HepG2 (cell line): Measurements from ENCODE around the gene CDH13. TPM values are rescaled to one million over a fixed set of nuclear protein-coding genes. Genes with fewer than 3 reads are reported as not detected.

Source experiments
- ATAC-seq: fragments of 200-7000 bp; cut with Tn5 transposase; 3 replicates; pipeline ENCODE4 v1.9.1; 2020; ENCODE audit warnings: mild to moderate bottlenecking, moderate library complexity
- BruUV-seq: library from RNA; stranded (reverse); fragments of 400-500 nt; replicated peaks from 2 replicates; lab custom pipeline; 2021; lab: Mats Ljungman, UMichigan
- CTCF ChIA-PET: fragments of 300-600 bp; formaldehyde crosslinking; extraction: SDS; loops from one replicate; lab custom pipeline; 2021; ENCODE audit warnings: low total read pairs, inconsistent platforms, low intra/inter-chr PET ratio; lab: Yijun Ruan, JAX
- POLR2A ChIA-PET: fragments of 350-600 bp; sonication (Branson Sonifier 250); formaldehyde crosslinking; loops from one replicate; lab custom pipeline; 2020; ENCODE audit warnings: antibody characterized with exemption, inconsistent platforms; lab: Yijun Ruan, JAX
- DNase-seq: peaks from one replicate; pipeline ENCODE4 v3.0.0-alpha.2; 2015; ENCODE audit warnings: low spot score
- FAIRE-seq: peaks from 3 replicates; lab custom pipeline; 2011; peaks lifted over from hg19 to GRCh38; lab: Jason Lieb, UNC
- H2AFZ ChIP-seq: one replicate; pipeline ENCODE4 v1.6.1; 2011; ENCODE audit warnings: low read length, inconsistent platforms
- H3K27ac ChIP-seq: fragments of 300-600 bp; 3 replicates; pipeline ENCODE4 v1.8.0; 2011; ENCODE audit warnings: mixed run types, mild to moderate bottlenecking, mixed read lengths, low read length, inconsistent platforms; ENCODE audit not compliant: insufficient read depth; ENCODE audit errors: extremely low read length
- H3K27me3 ChIP-seq, 2 experiments: fragments of 200-600 bp in 1 of 2; 2 replicates in 1 of 2; 3 replicates in 1 of 2; pipeline versions ENCODE4 v1.6.0 to v1.8.0; 2011; ENCODE audit warnings: low read length in 2 of 2, mild to moderate bottlenecking in 2 of 2, moderate library complexity in 2 of 2, inconsistent platforms in 1 of 2; ENCODE audit not compliant: insufficient read depth in 2 of 2, control insufficient read depth in 1 of 2
- H3K36me3 ChIP-seq, 2 experiments: fragments of 200-600 bp in 1 of 2; replicated peaks in 1 of 2; 2 replicates in 1 of 2; 3 replicates in 1 of 2; pipeline versions ENCODE4 v1.5.1 to v1.8.0; 2011; ENCODE audit warnings: low read length in 2 of 2, inconsistent platforms in 1 of 2; ENCODE audit not compliant: insufficient read depth in 2 of 2, control insufficient read depth in 1 of 2
- H3K4me1 ChIP-seq: 2 replicates; pipeline ENCODE4 v1.5.1; 2012; ENCODE audit warnings: low read length, inconsistent platforms; ENCODE audit not compliant: insufficient read depth
- H3K4me2 ChIP-seq: 2 replicates; pipeline ENCODE4 v1.6.0; 2011; ENCODE audit warnings: low read depth, low read length, inconsistent platforms
- H3K4me3 ChIP-seq, 3 experiments: fragments of 200-600 bp in 1 of 3; sonication (generic), shearing (Covaris generic) in 1 of 3; replicated peaks in 1 of 3; 2 replicates each; pipeline ENCODE4 v1.5.1; 2011 to 2016; ENCODE audit warnings: low read length in 3 of 3, inconsistent platforms in 2 of 3, low read depth in 2 of 3, mild to moderate bottlenecking in 2 of 3, control low read depth in 1 of 3, mixed read lengths in 1 of 3; ENCODE audit not compliant: insufficient read depth in 1 of 3
- H3K79me2 ChIP-seq: one replicate; pipeline ENCODE4 v1.6.1; 2011; ENCODE audit warnings: low read length, inconsistent platforms; ENCODE audit not compliant: insufficient read depth
- H3K9ac ChIP-seq: 2 replicates; pipeline ENCODE4 v1.6.0; 2011; ENCODE audit warnings: mild to moderate bottlenecking, low read depth, low read length, inconsistent platforms; ENCODE audit not compliant: insufficient read depth
- H3K9me3 ChIP-seq: 2 replicates; pipeline ENCODE4 v1.5.1; 2012; ENCODE audit warnings: mild to moderate bottlenecking, low read length
- H4K20me1 ChIP-seq: 2 replicates; pipeline ENCODE4 v1.6.0; 2011; ENCODE audit warnings: inconsistent platforms, mild to moderate bottlenecking, low read length, moderate library complexity; ENCODE audit not compliant: insufficient read depth
- HINFP ChIP-seq: sonication (generic); formaldehyde crosslinking; IDR thresholded peaks from 2 replicates; pipeline ENCODE4 v1.4.0; 2020; ENCODE audit warnings: low read depth, mild to moderate bottlenecking, missing genetic modification reagents
- HOXA9 ChIP-seq: sonication (generic); formaldehyde crosslinking; IDR thresholded peaks from 2 replicates; pipeline ENCODE4 v1.8.1; 2022; ENCODE audit warnings: missing genetic modification reagents, mild to moderate bottlenecking, moderate library complexity, borderline replicate concordance
- POLR2AphosphoS5 ChIP-seq: IDR thresholded peaks from 2 replicates; pipeline ENCODE4 v1.6.1; 2012; ENCODE audit warnings: low read depth, low read length
- SRSF9 ChIP-seq: fragments of 200-400 bp; formaldehyde crosslinking; IDR thresholded peaks from 2 replicates; pipeline ENCODE4 v1.6.1; 2018; ENCODE audit warnings: borderline replicate concordance, mild to moderate bottlenecking, low read depth, low read length; ENCODE audit not compliant: insufficient read depth, poor library complexity, severe bottlenecking
- ZEB1 ChIP-seq: IDR thresholded peaks from 2 replicates; pipeline ENCODE4 v1.6.1; 2012; ENCODE audit warnings: mild to moderate bottlenecking, low read depth, inconsistent platforms; ENCODE audit not compliant: insufficient replicate concordance
- ZFAT ChIP-seq: sonication (generic); formaldehyde crosslinking; conservative IDR thresholded peaks from 2 replicates; pipeline ENCODE4 v1.8.1; 2023; ENCODE audit warnings: missing genetic modification reagents, inconsistent platforms
- ZNF615 ChIP-seq: sonication (generic); formaldehyde crosslinking; IDR thresholded peaks from 2 replicates; pipeline ENCODE4 v1.5.0; 2020; ENCODE audit warnings: mild to moderate bottlenecking, missing genetic modification reagents, borderline replicate concordance
- WGBS: methylation state at CpG from one replicate; pipeline ENCODE4 v1.1.6; 2017; ENCODE audit warnings: low lambda C conversion rate; 5-methylcytosine and 5-hydroxymethylcytosine counted together
- in situ Hi-C: cut with HindIII; loops from 2 replicates; pipeline ENCODE4 v1.10.0; 2017; ENCODE audit warnings: low pct_unique_long_range_greater_than_20kb; ENCODE audit not compliant: extremely low pct_ligation_motif_present
- intact Hi-C: fragments of 100-400 bp; cut with micrococcal nuclease; formaldehyde crosslinking; loops from one replicate; pipeline ENCODE4 v1.10.0; 2022; ENCODE audit not compliant: unreplicated experiment
- polyA plus RNA-seq, 8 experiments: library from polyadenylated mRNA; depleted of rRNA in 3 of 8; stranded (reverse) in 7 of 8; unstranded in 1 of 8; fragments of >200 nt; fragmentation: Illumina TruSeq in 4 of 8; extraction: Trizol in 4 of 8; gene quantifications; 2 replicates each; pipeline versions ENCODE4 v1.2.1 to v1.2.3, GENCODE V29; 2011 to 2016; ENCODE audit warnings: low read depth in 4 of 8, missing spikeins in 1 of 8, mixed read lengths in 1 of 8; ENCODE audit not compliant: insufficient read depth in 1 of 8
- total RNA-seq, 5 experiments: library from RNA; depleted of rRNA; stranded (reverse); fragments of >200 nt; fragmentation: Illumina TruSeq; extraction: Trizol; gene quantifications; 2 replicates each; pipeline ENCODE4 v1.2.3, GENCODE V29; 2016; ENCODE audit warnings: low read depth in 1 of 5
- TF ChIP-seq, protein P1 (sequence below): sonication (generic); formaldehyde crosslinking; IDR thresholded peaks from 2 replicates; pipeline ENCODE4 v1.8.1; 2023; ENCODE audit warnings: mild to moderate bottlenecking, missing genetic modification reagents

CDH13 gene
- total and polyA plus RNA-seq, 2 of the 13 experiments (the other 11 are each of a cell fraction or from before 2014, with no cell fraction given) = not detected

- CTCF ChIA-PET = no interaction called here
- no peak overlapping the region for H3K9ac ChIP-seq
- no TSS peak for BruUV-seq
- H3K36me3 ChIP-seq = no peaks in the 10 kb centered on the region
- H3K27ac ChIP-seq = no peak overlapping the region
- peaks cover 33% of the 10 kb centered on the region for H3K9me3 ChIP-seq
- no peak overlapping the region for H3K4me3 ChIP-seq
- FAIRE-seq (no peak), DNase-seq (no peak), ATAC-seq (no peak)
- H4K20me1 ChIP-seq = no peaks in the 10 kb centered on the region
- 2% methylated on average over 2 of the region's 2 CpGs for WGBS
- intact Hi-C loops = no loop called here
- no peaks in the 10 kb centered on the region for H3K4me1 ChIP-seq
- POLR2A ChIA-PET = no interaction called here
- no peak overlapping the region for H3K4me2 ChIP-seq
- no peaks in the 10 kb centered on the region for H3K79me2 ChIP-seq
- in situ Hi-C loops = no loop called here
- TF ChIP-seq ZEB1 (no peak), SRSF9 (no peak), HOXA9 (CRISPR knock-in tag) (no peak), ZFAT (no peak), HINFP (CRISPR knock-in tag) (no peak), ZNF615 (CRISPR knock-in tag) (no peak), POLR2AphosphoS5 (no peak)
- TF ChIP-seq, protein P1, sequence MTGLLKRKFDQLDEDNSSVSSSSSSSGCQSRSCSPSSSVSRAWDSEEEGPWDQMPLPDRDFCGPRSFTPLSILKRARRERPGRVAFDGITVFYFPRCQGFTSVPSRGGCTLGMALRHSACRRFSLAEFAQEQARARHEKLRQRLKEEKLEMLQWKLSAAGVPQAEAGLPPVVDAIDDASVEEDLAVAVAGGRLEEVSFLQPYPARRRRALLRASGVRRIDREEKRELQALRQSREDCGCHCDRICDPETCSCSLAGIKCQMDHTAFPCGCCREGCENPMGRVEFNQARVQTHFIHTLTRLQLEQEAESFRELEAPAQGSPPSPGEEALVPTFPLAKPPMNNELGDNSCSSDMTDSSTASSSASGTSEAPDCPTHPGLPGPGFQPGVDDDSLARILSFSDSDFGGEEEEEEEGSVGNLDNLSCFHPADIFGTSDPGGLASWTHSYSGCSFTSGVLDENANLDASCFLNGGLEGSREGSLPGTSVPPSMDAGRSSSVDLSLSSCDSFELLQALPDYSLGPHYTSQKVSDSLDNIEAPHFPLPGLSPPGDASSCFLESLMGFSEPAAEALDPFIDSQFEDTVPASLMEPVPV (CRISPR knock-in tag) = no peak
- H2AFZ ChIP-seq = no peak overlapping the region
- H3K27me3 ChIP-seq = no peaks in the 10 kb centered on the region
Measured at GRCh38 chr16:82953517-82953916, 326.7 kb downstream of the CDH13 start.
